HG03354 (cell line): Measurements from ENCODE around the gene BMP8A.
"Not testable (repeated sequence)": the region's sequence is repeated elsewhere in the genome, so short reads cannot be mapped to it uniquely, and the experiment has no call there.

Source experiments
- ATAC-seq: cut with Tn5 transposase; IDR thresholded peaks from one replicate; pipeline ENCODE4 v1.9.1; 2021; ENCODE audit warnings: mild to moderate bottlenecking; ENCODE audit not compliant: unreplicated experiment, poor library complexity, severe bottlenecking

The BMP8A gene

GRCh38 chr1:39499668-39500067, 8.2 kb downstream of the BMP8A start:
- no peak for ATAC-seq

GRCh38 chr1:39500862-39501389, 9.5 kb downstream of the BMP8A start:
- no peak for ATAC-seq

DNA sequence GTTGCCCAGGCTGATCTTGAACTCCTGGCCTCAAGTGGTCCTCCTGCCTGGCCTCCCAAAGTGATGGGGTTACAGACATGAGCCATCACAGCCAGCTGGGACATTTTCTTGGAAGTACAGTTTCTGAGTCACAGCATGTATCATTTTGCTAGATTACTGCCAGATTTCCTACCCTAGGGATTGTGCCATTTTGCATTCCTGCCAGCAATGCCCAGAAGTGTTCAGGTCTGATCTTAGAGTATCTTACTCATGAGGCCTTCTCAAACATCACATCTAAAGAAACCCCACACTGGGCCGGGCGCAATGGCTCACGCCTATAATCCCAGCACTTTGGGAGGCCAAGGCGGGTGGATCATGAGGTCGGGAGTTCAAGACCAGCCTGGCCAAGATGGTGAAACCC, 10.2 kb downstream of the BMP8A start:
- ATAC-seq: no peak

DNA sequence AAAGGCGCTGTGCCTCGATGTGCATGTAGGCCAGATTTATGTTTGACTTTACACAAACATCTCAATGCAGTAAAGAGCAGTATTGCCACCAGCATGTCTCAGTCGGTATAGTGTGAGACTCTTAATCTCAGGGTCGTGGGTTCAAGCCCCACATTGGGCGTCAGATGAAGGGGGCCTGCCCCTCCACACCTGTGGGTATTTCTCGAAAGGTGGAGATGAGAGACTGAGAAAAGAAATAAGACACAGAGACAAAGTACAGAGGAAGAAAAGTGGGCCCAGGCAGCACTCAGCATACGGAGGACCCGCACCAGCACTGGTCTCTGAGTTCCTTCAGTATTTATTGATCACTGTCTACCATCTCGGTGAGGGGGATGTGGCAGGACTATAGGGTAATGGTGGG, 13.0 kb downstream of the BMP8A start:
- not testable (repeated sequence) for ATAC-seq

DNA sequence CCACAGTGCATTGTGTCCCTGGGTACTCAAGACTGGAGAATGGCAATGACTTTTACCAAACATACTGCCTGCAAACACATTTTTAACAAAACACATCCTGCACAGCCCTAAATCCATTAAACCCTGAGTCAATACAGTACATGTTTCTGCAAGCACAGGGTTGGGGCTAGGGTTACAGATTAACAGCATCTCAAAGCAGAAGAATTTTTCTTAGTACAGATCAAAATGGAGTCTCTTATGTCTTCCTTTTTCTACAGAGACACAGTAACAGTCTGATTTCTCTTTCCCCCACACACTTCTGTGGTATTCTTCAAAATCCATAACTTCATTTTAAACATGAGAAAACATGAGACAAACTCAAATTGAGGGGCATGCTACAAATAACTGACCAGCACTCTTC, 13.9 kb downstream of the BMP8A start:
- no peak for ATAC-seq

GRCh38 chr1:39507230-39507928, 15.9 kb downstream of the BMP8A start:
- no peak for ATAC-seq

- no peak for ATAC-seq
Observed at GRCh38 chr1:39508266-39508665, 16.8 kb downstream of the BMP8A start.

DNA sequence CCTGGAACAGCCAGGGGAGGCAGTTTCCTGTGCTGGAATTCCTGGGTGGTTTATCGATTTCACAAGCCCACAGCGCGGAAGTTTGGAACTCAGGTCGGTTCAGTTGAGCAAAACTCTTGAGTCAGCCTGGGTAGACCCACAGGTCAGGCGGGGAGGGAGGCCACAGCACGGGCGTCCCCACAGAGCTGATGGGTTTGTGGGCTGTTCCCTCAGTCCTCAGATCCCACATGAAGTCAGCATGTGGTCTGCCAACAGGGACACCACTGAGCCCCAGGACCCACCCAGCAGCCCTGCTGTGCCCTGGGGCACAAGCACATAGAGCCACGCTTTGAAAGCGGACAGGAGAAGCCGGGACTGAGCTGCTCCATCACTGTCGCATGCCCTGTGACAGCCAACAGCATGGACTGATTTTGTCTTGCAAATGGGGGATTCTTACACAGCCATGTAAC, 17.4 kb downstream of the BMP8A start:
- peak; percentile 31 for ATAC-seq

- ATAC-seq: peak; percentile 63
Observed at GRCh38 chr1:39509360-39510009, 18.0 kb downstream of the BMP8A start.

GRCh38 chr1:39510570-39511186, 19.2 kb downstream of the BMP8A start:
- ATAC-seq: not testable (repeated sequence)

DNA sequence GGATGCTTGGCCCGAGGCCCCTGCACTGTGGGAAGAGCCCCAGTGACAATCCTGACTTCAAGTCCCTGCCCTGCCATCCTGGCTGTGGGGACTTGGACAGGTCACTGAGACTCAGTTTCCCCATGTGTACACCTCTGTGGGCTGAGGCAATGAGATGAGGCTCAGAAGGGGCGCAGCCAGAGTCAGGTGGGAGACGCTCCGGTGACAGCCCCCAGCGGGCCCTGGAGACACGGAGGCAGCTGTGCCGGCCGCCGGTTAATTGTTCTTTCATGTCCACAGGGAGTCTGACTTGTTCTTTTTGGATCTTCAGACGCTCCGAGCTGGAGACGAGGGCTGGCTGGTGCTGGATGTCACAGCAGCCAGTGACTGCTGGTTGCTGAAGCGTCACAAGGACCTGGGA, 20.0 kb downstream of the BMP8A start:
- ATAC-seq: not testable (repeated sequence)

DNA sequence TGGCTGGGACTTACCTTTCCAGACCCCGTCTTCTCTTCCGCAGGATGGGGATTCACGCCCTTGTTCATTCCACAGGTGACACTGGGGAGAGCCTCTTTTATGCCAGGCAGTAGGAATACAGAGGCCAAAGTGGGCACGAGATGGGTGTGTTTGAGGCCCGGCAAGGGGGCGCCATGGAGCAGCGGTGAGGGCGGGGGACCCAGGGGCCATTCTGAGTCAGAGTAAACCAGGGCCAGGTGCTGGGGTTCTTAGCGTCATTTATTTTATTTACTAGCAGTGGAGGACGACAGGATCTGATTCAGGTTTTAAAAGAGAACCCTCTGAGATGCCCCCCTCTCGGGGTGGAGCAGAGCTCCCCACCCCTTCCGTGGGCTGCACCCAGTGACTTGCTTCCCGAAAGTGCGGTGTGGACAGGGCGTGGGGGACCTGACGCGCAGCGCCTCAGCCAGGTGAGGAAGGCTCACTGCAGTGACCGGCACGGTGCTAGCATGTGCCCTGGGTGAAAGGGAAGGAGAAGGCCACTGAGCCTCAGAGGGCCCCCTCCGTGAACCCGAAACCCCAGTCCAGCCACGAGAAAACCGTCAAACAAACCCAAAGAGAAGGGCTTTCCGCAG, 20.9 kb downstream of the BMP8A start:
- ATAC-seq: not testable (repeated sequence)

DNA sequence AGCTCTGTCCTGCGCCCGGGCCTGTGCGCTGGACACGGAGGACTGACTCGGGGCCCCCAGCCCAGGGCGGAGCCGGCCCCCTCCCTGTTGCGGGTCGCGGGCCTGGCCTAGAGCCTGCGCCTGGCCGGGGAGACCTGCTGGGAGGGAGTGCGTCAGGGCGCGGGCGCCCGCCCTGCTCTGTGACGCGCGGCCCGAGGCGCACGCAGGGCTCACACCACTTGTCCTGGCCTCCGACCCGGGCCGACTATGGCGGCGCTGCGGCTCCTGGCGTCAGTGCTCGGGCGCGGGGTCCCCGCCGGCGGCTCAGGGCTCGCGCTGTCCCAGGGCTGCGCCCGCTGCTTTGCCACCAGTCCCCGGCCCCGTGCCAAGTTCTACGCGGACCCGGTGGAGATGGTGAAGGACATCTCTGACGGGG, 23.3 kb downstream of the BMP8A start:
- ATAC-seq: peak; percentile 36

DNA sequence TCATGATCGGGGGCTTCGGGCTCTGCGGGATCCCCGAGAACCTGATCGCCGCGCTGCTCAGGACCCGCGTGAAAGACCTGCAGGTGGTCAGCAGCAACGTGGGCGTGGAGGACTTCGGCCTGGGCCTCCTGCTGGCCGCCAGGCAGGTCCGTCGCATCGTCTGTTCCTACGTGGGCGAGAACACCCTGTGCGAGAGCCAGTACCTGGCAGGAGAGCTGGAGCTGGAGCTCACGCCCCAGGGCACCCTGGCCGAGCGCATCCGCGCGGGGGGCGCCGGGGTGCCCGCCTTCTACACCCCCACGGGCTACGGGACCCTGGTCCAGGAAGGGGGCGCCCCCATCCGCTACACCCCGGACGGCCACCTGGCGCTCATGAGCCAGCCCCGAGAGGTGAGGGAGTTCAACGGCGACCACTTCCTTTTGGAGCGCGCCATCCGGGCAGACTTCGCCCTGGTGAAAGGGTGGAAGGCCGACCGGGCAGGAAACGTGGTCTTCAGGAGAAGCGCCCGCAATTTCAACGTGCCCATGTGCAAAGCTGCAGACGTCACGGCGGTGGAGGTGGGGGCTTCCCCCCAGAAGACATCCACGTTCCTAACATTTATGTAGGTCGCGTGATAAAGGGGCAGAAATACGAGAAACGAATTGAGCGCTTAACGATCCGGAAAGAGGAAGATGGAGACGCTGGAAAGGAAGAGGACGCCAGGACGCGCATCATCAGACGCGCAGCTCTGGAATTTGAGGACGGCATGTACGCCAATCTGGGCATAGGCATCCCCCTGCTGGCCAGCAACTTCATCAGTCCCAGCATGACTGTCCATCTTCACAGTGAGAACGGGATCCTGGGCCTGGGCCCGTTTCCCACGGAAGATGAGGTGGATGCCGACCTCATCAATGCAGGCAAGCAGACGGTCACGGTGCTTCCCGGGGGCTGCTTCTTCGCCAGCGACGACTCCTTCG, 24.0 kb downstream of the BMP8A start:
- peak; percentile 48 for ATAC-seq

GRCh38 chr1:39516841-39517240, 25.4 kb downstream of the BMP8A start:
- ATAC-seq: not testable (repeated sequence)

GRCh38 chr1:39517936-39518335, 26.5 kb downstream of the BMP8A start:
- ATAC-seq: not testable (repeated sequence)

- ATAC-seq: not testable (repeated sequence)
Observed at GRCh38 chr1:39519376-39519775, 27.9 kb downstream of the BMP8A start.

DNA sequence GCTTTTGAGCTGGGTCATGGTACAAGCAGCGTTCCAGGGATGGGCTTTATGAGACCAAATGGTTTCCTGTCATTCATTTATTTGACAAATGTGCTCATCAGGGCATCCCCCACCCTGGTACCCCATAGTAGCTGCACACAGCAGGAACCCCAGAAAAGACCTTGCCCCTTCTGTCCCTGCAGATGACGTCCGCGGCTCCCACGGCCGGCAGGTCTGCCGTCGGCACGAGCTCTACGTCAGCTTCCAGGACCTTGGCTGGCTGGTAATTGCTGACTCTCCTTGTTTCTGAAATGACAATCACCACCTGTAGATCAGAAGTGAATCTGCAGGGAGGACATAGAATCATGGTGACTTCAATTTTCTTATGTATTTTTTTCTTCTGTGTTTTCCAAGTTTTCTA, 30.8 kb downstream of the BMP8A start:
- ATAC-seq: not testable (repeated sequence)
